Myocyte (in vitro differentiated cells): Measurements from ENCODE around the gene ARL2. TPM values are rescaled to one million over a fixed set of nuclear protein-coding genes. Genes with fewer than 3 reads are reported as not detected.
A peak's percentile ranks its signal among the peaks of the same experiment; 100 is the strongest.

Source experiments
- DNase-seq: peaks from one replicate; pipeline ENCODE4 v3.0.0-alpha.2; 2012; ENCODE audit warnings: low read depth
- total RNA-seq: library from RNA; depleted of rRNA; stranded (reverse); fragments of >200 nt; gene quantifications from 2 replicates; pipeline ENCODE4 v1.2.3, GENCODE V29; 2014

Gene ARL2
- total RNA-seq, 1 donor from 2014 or later, result 134 TPM

- DNase-seq, result no peak
Measured at GRCh38 chr11:65045061-65045460, 31.1 kb downstream of the ARL2 start.

DNA sequence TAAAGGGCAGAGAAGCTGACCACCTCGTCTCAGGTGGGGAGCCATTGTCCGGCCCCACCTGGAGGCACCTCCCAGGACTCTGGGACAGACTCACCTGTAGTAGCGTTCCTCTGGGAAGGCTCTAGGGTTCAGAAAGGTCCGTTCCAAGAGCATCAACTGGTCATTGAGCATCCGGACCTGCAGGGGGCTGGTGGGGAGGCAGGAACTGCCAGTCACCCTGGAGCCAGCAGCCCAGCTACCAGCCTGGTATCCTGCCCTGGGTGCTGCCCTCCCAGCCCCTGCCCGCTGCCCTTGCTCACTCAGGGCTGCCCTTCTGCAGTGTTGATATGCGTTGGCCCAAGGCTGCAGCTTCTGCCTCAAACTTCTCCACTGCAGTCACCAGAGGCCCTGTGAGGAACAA is 31.8 kb downstream of the ARL2 start:
- DNase-seq, result no peak

- DNase-seq, result no peak
Measured at GRCh38 chr11:65047581-65048422, 33.8 kb downstream of the ARL2 start.

GRCh38 chr11:65051398-65051858 is 37.5 kb downstream of the ARL2 start:
- no peak for DNase-seq

GRCh38 chr11:65053827-65054508 is 40.0 kb downstream of the ARL2 start:
- no peak for DNase-seq

GRCh38 chr11:65055538-65055937 is 41.6 kb downstream of the ARL2 start:
- DNase-seq, result no peak

- no peak for DNase-seq
Measured at GRCh38 chr11:65056999-65057398, 43.0 kb downstream of the ARL2 start.

DNA sequence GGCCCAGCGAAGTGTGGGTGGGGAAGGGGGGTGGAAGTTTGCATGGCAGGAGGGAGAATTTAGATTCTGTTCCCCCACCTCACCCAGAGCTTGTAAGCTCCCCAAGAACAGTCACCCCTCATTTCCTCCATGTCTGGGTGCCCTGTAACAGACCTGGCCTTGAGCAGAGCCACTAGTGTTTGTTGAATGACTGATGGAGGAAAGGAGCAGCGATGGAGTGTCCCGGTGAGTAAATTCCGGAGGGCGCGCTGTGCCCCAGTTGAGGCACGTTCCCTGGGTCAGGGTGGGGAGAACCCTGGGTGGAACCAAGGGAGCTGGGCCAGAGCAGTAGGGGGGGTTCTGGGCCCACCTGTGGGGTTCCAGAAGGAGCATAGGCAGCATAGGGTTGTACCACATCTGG is 43.6 kb downstream of the ARL2 start:
- DNase-seq, result no peak

- DNase-seq, result no peak
Measured at GRCh38 chr11:65058012-65058411, 44.1 kb downstream of the ARL2 start.

DNA sequence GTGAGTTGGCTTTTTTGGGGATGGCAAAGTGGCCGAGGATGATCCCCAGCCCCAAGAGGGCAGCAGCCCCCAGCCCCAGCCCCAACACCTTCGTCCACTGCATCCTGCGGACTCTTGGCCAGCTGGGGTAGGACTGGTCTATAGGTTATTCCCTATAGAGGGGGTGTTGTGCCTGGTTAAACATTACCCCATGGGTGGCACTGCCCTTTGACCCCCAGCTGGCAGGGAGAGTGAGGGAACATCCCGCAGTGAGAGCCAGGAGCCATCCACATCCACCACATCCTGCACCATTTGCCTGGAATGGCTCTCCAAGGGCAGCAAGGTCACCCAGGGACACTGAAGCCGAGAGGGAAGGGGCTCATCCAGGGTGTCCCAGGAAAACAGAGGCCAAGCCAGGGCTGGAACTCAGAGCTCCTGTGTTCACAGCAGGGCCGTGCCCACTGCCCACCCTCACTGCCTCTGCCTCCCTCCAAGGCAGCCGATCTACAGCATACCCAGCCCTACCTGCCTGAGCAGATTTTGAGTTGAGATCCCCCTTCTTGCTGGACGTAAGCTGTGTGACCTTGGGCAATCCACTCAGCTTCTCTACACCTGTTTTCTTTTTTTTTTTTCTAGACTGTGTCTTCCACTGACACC is 44.6 kb downstream of the ARL2 start, which contains the start of gene NAALADL1:
NAALADL1 (minus strand) TSS at position 135 of the 636 bp plus-strand sequence; CDS start at position 103, 32 bp downstream.
- DNase-seq, result no peak

- DNase-seq, result no peak
Measured at GRCh38 chr11:65059523-65059922, 45.6 kb downstream of the ARL2 start.

- DNase-seq, result peak; percentile 18
Measured at GRCh38 chr11:65059959-65060824, 46.2 kb downstream of the ARL2 start.

DNA sequence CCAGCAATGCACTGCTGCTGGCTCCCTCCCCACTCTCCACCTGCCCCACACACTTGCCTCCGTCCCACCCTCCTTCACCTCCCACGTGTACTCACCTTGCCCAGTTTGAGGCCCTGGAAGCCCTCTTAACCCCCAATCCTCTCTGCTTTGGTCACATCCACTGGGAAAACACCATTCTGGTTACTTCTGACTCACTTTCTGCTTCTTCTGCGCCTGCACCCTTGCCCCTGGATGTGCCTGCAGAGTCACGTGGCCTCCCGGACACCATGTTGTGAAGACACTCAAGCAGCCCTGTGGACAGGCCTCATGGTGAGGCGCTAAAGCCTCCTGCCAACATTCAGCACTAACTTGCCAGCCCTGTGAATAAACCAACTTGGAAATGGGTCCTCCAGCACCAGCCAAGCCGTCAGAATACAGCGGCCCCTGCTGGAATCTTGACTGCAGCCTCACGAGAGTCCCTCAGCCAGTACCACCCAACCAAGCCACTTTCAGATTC is 47.0 kb downstream of the ARL2 start:
- DNase-seq, result no peak

- DNase-seq, result no peak
Measured at GRCh38 chr11:65063532-65063931, 49.6 kb downstream of the ARL2 start.

DNA sequence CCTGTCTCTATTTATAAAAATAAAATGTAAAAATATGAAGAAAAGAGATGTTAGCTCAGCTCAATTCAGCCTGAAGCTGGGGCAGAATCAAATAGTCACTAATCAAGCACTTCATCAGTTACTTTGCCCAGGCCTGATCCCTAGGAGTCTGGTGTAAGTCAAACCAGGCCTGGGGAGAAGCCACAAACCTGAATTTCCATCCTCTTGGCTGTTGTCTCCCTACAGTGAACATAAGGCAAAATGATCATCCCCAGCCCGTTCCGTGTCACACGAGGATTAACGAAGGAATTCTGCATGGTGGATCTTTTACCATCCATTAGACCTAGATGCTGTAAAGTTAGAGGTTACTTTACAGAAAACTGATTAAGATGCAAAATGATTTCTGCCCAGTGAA is 50.9 kb downstream of the ARL2 start:
- DNase-seq, result no peak

GRCh38 chr11:65065851-65066250 is 51.9 kb downstream of the ARL2 start:
- DNase-seq, result no peak

DNA sequence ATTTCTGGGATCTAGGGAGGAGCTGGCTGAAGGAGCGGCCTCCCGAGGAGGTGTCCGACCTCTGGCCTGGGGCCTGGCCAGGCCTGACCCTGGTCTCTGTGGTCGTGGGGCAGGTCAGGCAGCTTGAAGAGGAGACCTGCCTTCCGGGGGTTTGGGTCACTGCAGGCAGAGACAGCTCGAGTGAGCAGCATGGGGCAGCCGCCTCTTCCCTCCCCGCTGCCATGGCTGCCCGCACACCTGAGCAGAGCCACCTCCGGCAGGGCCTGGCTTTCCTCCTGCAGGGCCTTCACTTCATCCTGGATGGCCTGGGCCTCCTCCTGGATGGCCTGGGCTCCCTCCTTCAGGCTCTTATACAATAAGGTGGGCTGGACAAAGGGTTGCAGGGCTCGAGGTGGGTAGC is 52.4 kb downstream of the ARL2 start:
- DNase-seq, result no peak

DNA sequence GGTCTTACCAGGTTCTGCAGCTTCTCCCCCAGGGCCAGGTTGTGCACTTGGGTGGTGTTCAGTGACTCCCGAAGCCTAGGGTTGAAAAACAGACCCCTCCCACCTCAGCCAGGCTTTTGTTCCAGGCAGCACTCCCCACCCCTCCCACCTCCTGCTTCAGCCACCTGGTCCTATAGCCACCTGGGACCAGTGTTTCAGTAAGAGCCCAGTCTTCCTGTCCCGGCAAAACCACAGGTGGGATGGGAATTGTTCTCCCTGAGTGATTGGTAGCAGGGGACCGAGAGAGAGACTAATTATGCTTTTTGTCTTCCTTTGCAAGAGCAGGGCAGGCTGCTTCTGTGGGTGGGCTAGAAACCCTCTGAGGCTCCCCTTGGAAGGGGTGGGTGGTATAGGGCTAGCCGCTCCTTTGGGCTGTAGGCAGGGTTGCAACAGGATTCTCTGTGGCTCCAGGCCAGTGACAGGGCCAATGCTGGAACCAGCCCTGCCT is 52.9 kb downstream of the ARL2 start:
- no peak for DNase-seq

DNA sequence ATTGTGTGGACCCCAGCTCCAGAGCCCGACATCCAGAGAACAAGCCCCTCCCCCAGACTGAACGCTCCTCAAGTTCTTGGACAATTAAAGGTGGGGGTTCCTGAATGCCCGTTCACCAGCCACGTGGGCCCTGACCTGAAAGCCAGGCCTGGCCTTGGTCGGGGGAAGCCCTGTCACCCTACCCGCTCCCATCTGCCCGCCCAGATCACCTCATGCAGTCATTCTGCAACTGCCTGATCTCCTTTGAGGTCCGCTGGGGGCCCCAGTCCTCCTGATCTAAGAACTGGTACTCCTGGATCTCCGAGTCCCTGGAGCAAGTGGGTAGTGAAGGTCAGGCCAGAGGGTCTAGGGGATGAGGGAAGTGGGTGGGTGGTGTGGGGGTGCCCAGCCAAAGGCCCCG is 53.5 kb downstream of the ARL2 start:
- no peak for DNase-seq

- no peak for DNase-seq
Measured at GRCh38 chr11:65069217-65069616, 55.3 kb downstream of the ARL2 start.
